Smooth muscle cell (in vitro differentiated cells): ENCODE data around the gene DPP3. TPM values are rescaled to one million over a fixed set of nuclear protein-coding genes. Genes with fewer than 3 reads are reported as not detected.

Experiments
- DNase-seq: peaks from one replicate; lab custom pipeline; 2025; ENCODE audit not compliant: unreplicated experiment; lab: John Stamatoyannopoulos, UW
- H2AFZ ChIP-seq: fragments of 200-600 bp; sonication (generic); 2 replicates; pipeline ENCODE4 v1.6.0; 2016; ENCODE audit warnings: antibody characterized with exemption, low read depth, mild to moderate bottlenecking
- H3F3A ChIP-seq: fragments of 200-600 bp; sonication (generic); 2 replicates; pipeline ENCODE4 v1.6.0; 2017; ENCODE audit warnings: antibody characterized with exemption, low read depth
- H3K27ac ChIP-seq: fragments of 200-600 bp; sonication (generic); 2 replicates; pipeline ENCODE4 v1.5.1; 2016; ENCODE audit warnings: low read depth, mild to moderate bottlenecking
- H3K27me3 ChIP-seq: fragments of 200-600 bp; sonication (generic); 2 replicates; pipeline ENCODE4 v1.6.1; 2016; ENCODE audit warnings: low read depth, mild to moderate bottlenecking
- H3K36me3 ChIP-seq: fragments of 200-600 bp; sonication (generic); 2 replicates; pipeline ENCODE4 v1.5.1; 2016; ENCODE audit warnings: low read depth
- H3K4me1 ChIP-seq: fragments of 200-600 bp; sonication (generic); 2 replicates; pipeline ENCODE4 v1.5.1; 2016; ENCODE audit warnings: low read depth
- H3K4me2 ChIP-seq: fragments of 200-600 bp; sonication (generic); 2 replicates; pipeline ENCODE4 v1.6.0; 2016; ENCODE audit warnings: mild to moderate bottlenecking
- H3K4me3 ChIP-seq: fragments of 200-600 bp; sonication (generic); 2 replicates; pipeline ENCODE4 v1.5.1; 2016; ENCODE audit warnings: mild to moderate bottlenecking
- H3K79me2 ChIP-seq: fragments of 200-600 bp; sonication (generic); 2 replicates; pipeline ENCODE4 v1.6.0; 2016; ENCODE audit warnings: low read depth, mild to moderate bottlenecking
- H3K9ac ChIP-seq: fragments of 200-600 bp; sonication (generic); 2 replicates; pipeline ENCODE4 v1.6.0; 2016; ENCODE audit warnings: low read depth
- H3K9me3 ChIP-seq: fragments of 200-600 bp; sonication (generic); replicated peaks from 2 replicates; pipeline ENCODE4 v1.5.1; 2016; ENCODE audit warnings: low read depth
- H4K20me1 ChIP-seq: fragments of 200-600 bp; sonication (generic); 2 replicates; pipeline ENCODE4 v1.6.0; 2016; ENCODE audit warnings: low read depth
- CTCF ChIP-seq: fragments of 200-600 bp; sonication (generic); IDR thresholded peaks from 2 replicates; pipeline ENCODE4 v1.5.1; 2017; ENCODE audit warnings: borderline replicate concordance, mild to moderate bottlenecking, antibody characterized with exemption; ENCODE audit not compliant: insufficient read depth, poor library complexity, severe bottlenecking
- WGBS: methylation state at CpG from one replicate; pipeline ENCODE4 v1.1.7; 2016; ENCODE audit warnings: low lambda C conversion rate; 5-methylcytosine and 5-hydroxymethylcytosine counted together
- polyA plus RNA-seq: library from polyadenylated mRNA; unstranded; fragments of >200 nt; fragmentation: Nextera tagmentation; extraction: Ambion mirVana; gene quantifications from 2 replicates; pipeline ENCODE4 v1.2.1, GENCODE V29; 2016
- small RNA-seq: library from RNA; depleted of rRNA; stranded (forward); fragments of <200 nt; gene quantifications from one replicate; pipeline ENCODE3, GENCODE V24; 2014
- total RNA-seq: library from RNA; depleted of rRNA; stranded (reverse); fragments of >200 nt; gene quantifications from 2 replicates; pipeline ENCODE4 v1.2.3, GENCODE V29; 2014

Gene DPP3
- total and polyA plus RNA-seq, 2 experiments from 2014 or later, result 34.6 to 40.1 TPM

- H4K20me1 ChIP-seq, result no peaks in the 10 kb centered on the region
- no peak overlapping the region for H2AFZ ChIP-seq
- no peaks in the 10 kb centered on the region for H3F3A ChIP-seq
- no peaks in the 10 kb centered on the region for H3K9me3 ChIP-seq
- H3K79me2 ChIP-seq, result no peaks in the 10 kb centered on the region
- H3K27me3 ChIP-seq, result no peaks in the 10 kb centered on the region
- no peak overlapping the region for H3K4me2 ChIP-seq
- no peak overlapping the region for H3K4me3 ChIP-seq
- no peak for TF ChIP-seq CTCF
- no peaks in the 10 kb centered on the region for H3K36me3 ChIP-seq
- DNase-seq, result no peak
- WGBS, result 71% methylated on average over 2 of the region's 3 CpGs
- no peaks in the 10 kb centered on the region for H3K4me1 ChIP-seq
- H3K27ac ChIP-seq, result no peak overlapping the region
- H3K9ac ChIP-seq, result no peak overlapping the region
Observed at GRCh38 chr11:66555416-66555815, 75.2 kb downstream of the DPP3 start.

- WGBS, result 95% methylated on average over 7 of the region's 7 CpGs
- H3K27ac ChIP-seq, result no peak overlapping the region
Observed at GRCh38 chr11:66556086-66556485, 75.9 kb downstream of the DPP3 start.

GRCh38 chr11:66557733-66558326, 77.6 kb downstream of the DPP3 start:
- no peak overlapping the region for H3K9ac ChIP-seq
- H3K4me1 ChIP-seq, result no peaks in the 10 kb centered on the region
- H3K27me3 ChIP-seq, result no peaks in the 10 kb centered on the region
- no peaks in the 10 kb centered on the region for H3F3A ChIP-seq
- 97% methylated on average over 24 of the region's 24 CpGs for WGBS
- DNase-seq, result no peak
- H4K20me1 ChIP-seq, result no peaks in the 10 kb centered on the region
- H2AFZ ChIP-seq, result no peak overlapping the region
- H3K79me2 ChIP-seq, result no peaks in the 10 kb centered on the region
- no peak overlapping the region for H3K4me2 ChIP-seq
- H3K36me3 ChIP-seq, result no peaks in the 10 kb centered on the region
- TF ChIP-seq CTCF, result no peak
- no peak overlapping the region for H3K27ac ChIP-seq
- H3K9me3 ChIP-seq, result no peaks in the 10 kb centered on the region
- H3K4me3 ChIP-seq, result no peak overlapping the region

More at GRCh38 chr11:66556086-66556485, 75.9 kb downstream of the DPP3 start:
- DNase-seq, result no peak
- TF ChIP-seq CTCF, result no peak
- Histone ChIP-seq H3K79me2 (no peaks in the 10 kb centered on the region), H2AFZ (no peak overlapping the region), H3K4me3 (no peak overlapping the region), H3K4me2 (no peak overlapping the region), H3F3A (no peaks in the 10 kb centered on the region), H3K36me3 (no peaks in the 10 kb centered on the region), H3K27me3 (no peaks in the 10 kb centered on the region), H3K9me3 (no peaks in the 10 kb centered on the region), H4K20me1 (no peaks in the 10 kb centered on the region), H3K9ac (no peak overlapping the region), H3K4me1 (no peaks in the 10 kb centered on the region)

Small RNA genes within 50 kb of the gene (small RNA-seq; reads per million reads assigned to genes)
- not detected for gene RF00416

Other genes starting within 250 kb of the DPP3 start
- gene KLC2, start 222.7 kb upstream of the DPP3 start, total RNA-seq, result 8.9 and 11.5 TPM in 2 replicates
- gene KLC2, start 222.7 kb upstream of the DPP3 start, polyA plus RNA-seq, result 29.3 and 38.6 TPM in 2 replicates
- 53.3 and 57.7 TPM in 2 replicates for gene RAB1B, start 211.8 kb upstream of the DPP3 start, total RNA-seq
- gene RAB1B, start 211.8 kb upstream of the DPP3 start, polyA plus RNA-seq, result 20.9 and 23.3 TPM in 2 replicates
- gene CNIH2, start 202.3 kb upstream of the DPP3 start, total RNA-seq, result 5.1 and 12.2 TPM in 2 replicates
- gene CNIH2, start 202.3 kb upstream of the DPP3 start, polyA plus RNA-seq, result 13.7 and 17.0 TPM in 2 replicates
- 110 and 195 TPM in 2 replicates for gene YIF1A, start 191.3 kb upstream of the DPP3 start, total RNA-seq
- 320 and 365 TPM in 2 replicates for gene YIF1A, start 191.3 kb upstream of the DPP3 start, polyA plus RNA-seq
- gene TMEM151A, start 188.5 kb upstream of the DPP3 start, total RNA-seq, result 0.18 TPM in 1 of 2 replicates, not detected in the other
- gene TMEM151A, start 188.5 kb upstream of the DPP3 start, polyA plus RNA-seq, result 0.13 and 0.64 TPM in 2 replicates
- gene CD248, start 163.4 kb upstream of the DPP3 start, total RNA-seq, result 29.0 and 35.5 TPM in 2 replicates
- 196 and 287 TPM in 2 replicates for gene CD248, start 163.4 kb upstream of the DPP3 start, polyA plus RNA-seq
- gene RIN1, start 144.0 kb upstream of the DPP3 start, total RNA-seq, result 7.5 and 18.0 TPM in 2 replicates
- gene RIN1, start 144.0 kb upstream of the DPP3 start, polyA plus RNA-seq, result 15.3 and 18.3 TPM in 2 replicates
- 22.7 and 23.8 TPM in 2 replicates for gene BRMS1, start 135.3 kb upstream of the DPP3 start, total RNA-seq
- gene BRMS1, start 135.3 kb upstream of the DPP3 start, polyA plus RNA-seq, result 44.2 and 56.7 TPM in 2 replicates
- 26.5 and 27.1 TPM in 2 replicates for gene B4GAT1, start 132.8 kb upstream of the DPP3 start, total RNA-seq
- gene B4GAT1, start 132.8 kb upstream of the DPP3 start, polyA plus RNA-seq, result 29.4 and 35.1 TPM in 2 replicates
- 3.5 TPM in 2 replicates for gene SLC29A2, start 108.7 kb upstream of the DPP3 start, total RNA-seq
- 8.5 and 8.8 TPM in 2 replicates for gene SLC29A2, start 108.7 kb upstream of the DPP3 start, polyA plus RNA-seq
- gene NPAS4, start 59.4 kb upstream of the DPP3 start, total RNA-seq, result 0.58 and 0.85 TPM in 2 replicates
- gene NPAS4, start 59.4 kb upstream of the DPP3 start, polyA plus RNA-seq, result 0.84 and 1.1 TPM in 2 replicates
- gene MRPL11, start 41.6 kb upstream of the DPP3 start, total RNA-seq, result 36.1 and 38.7 TPM in 2 replicates
- gene MRPL11, start 41.6 kb upstream of the DPP3 start, polyA plus RNA-seq, result 54.5 and 68.4 TPM in 2 replicates
- 2.1 and 3.8 TPM in 2 replicates for gene PELI3, start 13.5 kb upstream of the DPP3 start, total RNA-seq
- 9.4 and 10.6 TPM in 2 replicates for gene PELI3, start 13.5 kb upstream of the DPP3 start, polyA plus RNA-seq
- gene BBS1, start 30.2 kb downstream of the DPP3 start, total RNA-seq, result 25.9 and 30.1 TPM in 2 replicates
- 13.0 and 15.6 TPM in 2 replicates for gene BBS1, start 30.2 kb downstream of the DPP3 start, polyA plus RNA-seq
- gene ZDHHC24, start 65.6 kb downstream of the DPP3 start, total RNA-seq, result 11.1 and 15.7 TPM in 2 replicates
- 13.9 and 14.4 TPM in 2 replicates for gene ZDHHC24, start 65.6 kb downstream of the DPP3 start, polyA plus RNA-seq
- gene ACTN3, start 66.5 kb downstream of the DPP3 start, total RNA-seq, result 0.49 TPM in 1 of 2 replicates, not detected in the other
- gene ACTN3, start 66.5 kb downstream of the DPP3 start, polyA plus RNA-seq, result 1.3 and 1.4 TPM in 2 replicates
- 0.27 and 0.45 TPM in 2 replicates for gene CTSF, start 88.2 kb downstream of the DPP3 start, total RNA-seq
- 0.62 TPM in 1 of 2 replicates, not detected in the other for gene CTSF, start 88.2 kb downstream of the DPP3 start, polyA plus RNA-seq
- gene CCDC87, start 112.6 kb downstream of the DPP3 start, total RNA-seq, result 2.5 TPM in 1 of 2 replicates, not detected in the other
- gene CCDC87, start 112.6 kb downstream of the DPP3 start, polyA plus RNA-seq, result 0.56 and 0.91 TPM in 2 replicates
- 24.6 and 29.2 TPM in 2 replicates for gene CCS, start 112.8 kb downstream of the DPP3 start, total RNA-seq
- gene CCS, start 112.8 kb downstream of the DPP3 start, polyA plus RNA-seq, result 104 and 113 TPM in 2 replicates
- gene RBM14, start 136.2 kb downstream of the DPP3 start, total RNA-seq, result 25.3 and 34.4 TPM in 2 replicates
- gene RBM14, start 136.2 kb downstream of the DPP3 start, polyA plus RNA-seq, result 41.0 and 41.1 TPM in 2 replicates
- gene RBM4, start 158.3 kb downstream of the DPP3 start, total RNA-seq, result 110 and 125 TPM in 2 replicates
- gene RBM4, start 158.3 kb downstream of the DPP3 start, polyA plus RNA-seq, result 121 and 150 TPM in 2 replicates
- 17.0 and 17.6 TPM in 2 replicates for gene RBM4B, start 197.5 kb downstream of the DPP3 start, total RNA-seq
- 17.8 and 23.7 TPM in 2 replicates for gene RBM4B, start 197.5 kb downstream of the DPP3 start, polyA plus RNA-seq
- 15.6 and 20.9 TPM in 2 replicates for gene SPTBN2, start 248.8 kb downstream of the DPP3 start, total RNA-seq
- gene SPTBN2, start 248.8 kb downstream of the DPP3 start, polyA plus RNA-seq, result 15.7 and 18.3 TPM in 2 replicates